Omental fat pad (tissue), 4 donors: Measurements from ENCODE around the gene TBK1. TPM values are rescaled to one million over a fixed set of nuclear protein-coding genes. Genes with fewer than 3 reads are reported as not detected.

Source experiments
- ATAC-seq: fragments of 150-250 bp; one replicate; pipeline ENCODE4 v1.9.1; 2016; ENCODE audit warnings: mild to moderate bottlenecking, moderate library complexity; ENCODE audit not compliant: low FRiP score
- DNase-seq: peaks from one replicate; pipeline ENCODE4 v3.0.0-alpha.2; 2019; ENCODE audit warnings: low spot score
- CTCF ChIP-seq, 3 donors: fragments of 450-650 bp; IDR thresholded peaks; one replicate each; pipeline ENCODE4 v1.5.1; 2016 to 2017; ENCODE audit warnings: antibody characterized with exemption in 3 of 3, mild to moderate bottlenecking in 3 of 3, moderate library complexity in 2 of 3
- total RNA-seq, 4 donors: library from RNA; depleted of rRNA; stranded (reverse); fragments of >200 nt; gene quantifications; one replicate each; pipeline ENCODE4 v1.1.0, GENCODE V29; 2016

The TBK1 gene
- total RNA-seq, 4 donors from 2014 or later: 20.4 to 33.9 (median 27.4) TPM

- DNase-seq (no peak), ATAC-seq (no peak)
- no peak for TF ChIP-seq CTCF (IDR thresholded peaks at IDR 0.05)
Observed at GRCh38 chr12:64430886-64431285, 21.0 kb upstream of the TBK1 start.

- no peak for DNase-seq
- TF ChIP-seq CTCF (IDR thresholded peaks at IDR 0.05): no peak
- no peak for ATAC-seq
Observed at GRCh38 chr12:64431791-64432190, 20.1 kb upstream of the TBK1 start.

- ATAC-seq (no peak), DNase-seq (no peak)
- TF ChIP-seq CTCF (IDR thresholded peaks at IDR 0.05): no peak
Observed at GRCh38 chr12:64433915-64434314, 18.0 kb upstream of the TBK1 start.

GRCh38 chr12:64440100-64440499 is 11.8 kb upstream of the TBK1 start:
- DNase-seq (no peak), ATAC-seq (no peak)
- no peak for TF ChIP-seq CTCF (IDR thresholded peaks at IDR 0.05)

GRCh38 chr12:64445490-64445889 is 6.4 kb upstream of the TBK1 start:
- ATAC-seq: no peak
- no peak for TF ChIP-seq CTCF (IDR thresholded peaks at IDR 0.05)
- DNase-seq: no peak

- ATAC-seq: no peak
- TF ChIP-seq CTCF (IDR thresholded peaks at IDR 0.05): no peak
- DNase-seq: no peak
Observed at GRCh38 chr12:64446295-64446694, 5.6 kb upstream of the TBK1 start.

GRCh38 chr12:64450057-64450640 is 1.8 kb upstream of the TBK1 start:
- TF ChIP-seq CTCF (IDR thresholded peaks at IDR 0.05): no peak
- ATAC-seq: no peak
- no peak for DNase-seq
